SH-SY5Y (cell line): ENCODE data around the gene ZNF507.

Experiments used
- GATA2 ChIP-seq: IDR thresholded peaks from 2 replicates; pipeline ENCODE4 v1.6.1; 2011; ENCODE audit warnings: mild to moderate bottlenecking, low read depth, low read length
- GATA3 ChIP-seq: IDR thresholded peaks from 2 replicates; pipeline ENCODE4 v1.6.1; 2011; ENCODE audit warnings: low read depth, mild to moderate bottlenecking, low read length, moderate library complexity

- TF ChIP-seq GATA2 (no peak), GATA3 (no peak)
Measured at GRCh38 chr19:32404933-32405430, 59.6 kb downstream of the ZNF507 start.
